IPS DF 4.7 (cell line): ENCODE data around the gene NECTIN1.

Source experiments
- DNase-seq: peaks from one replicate; pipeline ENCODE4 v3.0.0-alpha.2; 2013; ENCODE audit warnings: low spot score; ENCODE audit errors: extremely low read depth

The NECTIN1 gene, protein sequence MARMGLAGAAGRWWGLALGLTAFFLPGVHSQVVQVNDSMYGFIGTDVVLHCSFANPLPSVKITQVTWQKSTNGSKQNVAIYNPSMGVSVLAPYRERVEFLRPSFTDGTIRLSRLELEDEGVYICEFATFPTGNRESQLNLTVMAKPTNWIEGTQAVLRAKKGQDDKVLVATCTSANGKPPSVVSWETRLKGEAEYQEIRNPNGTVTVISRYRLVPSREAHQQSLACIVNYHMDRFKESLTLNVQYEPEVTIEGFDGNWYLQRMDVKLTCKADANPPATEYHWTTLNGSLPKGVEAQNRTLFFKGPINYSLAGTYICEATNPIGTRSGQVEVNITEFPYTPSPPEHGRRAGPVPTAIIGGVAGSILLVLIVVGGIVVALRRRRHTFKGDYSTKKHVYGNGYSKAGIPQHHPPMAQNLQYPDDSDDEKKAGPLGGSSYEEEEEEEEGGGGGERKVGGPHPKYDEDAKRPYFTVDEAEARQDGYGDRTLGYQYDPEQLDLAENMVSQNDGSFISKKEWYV

DNA sequence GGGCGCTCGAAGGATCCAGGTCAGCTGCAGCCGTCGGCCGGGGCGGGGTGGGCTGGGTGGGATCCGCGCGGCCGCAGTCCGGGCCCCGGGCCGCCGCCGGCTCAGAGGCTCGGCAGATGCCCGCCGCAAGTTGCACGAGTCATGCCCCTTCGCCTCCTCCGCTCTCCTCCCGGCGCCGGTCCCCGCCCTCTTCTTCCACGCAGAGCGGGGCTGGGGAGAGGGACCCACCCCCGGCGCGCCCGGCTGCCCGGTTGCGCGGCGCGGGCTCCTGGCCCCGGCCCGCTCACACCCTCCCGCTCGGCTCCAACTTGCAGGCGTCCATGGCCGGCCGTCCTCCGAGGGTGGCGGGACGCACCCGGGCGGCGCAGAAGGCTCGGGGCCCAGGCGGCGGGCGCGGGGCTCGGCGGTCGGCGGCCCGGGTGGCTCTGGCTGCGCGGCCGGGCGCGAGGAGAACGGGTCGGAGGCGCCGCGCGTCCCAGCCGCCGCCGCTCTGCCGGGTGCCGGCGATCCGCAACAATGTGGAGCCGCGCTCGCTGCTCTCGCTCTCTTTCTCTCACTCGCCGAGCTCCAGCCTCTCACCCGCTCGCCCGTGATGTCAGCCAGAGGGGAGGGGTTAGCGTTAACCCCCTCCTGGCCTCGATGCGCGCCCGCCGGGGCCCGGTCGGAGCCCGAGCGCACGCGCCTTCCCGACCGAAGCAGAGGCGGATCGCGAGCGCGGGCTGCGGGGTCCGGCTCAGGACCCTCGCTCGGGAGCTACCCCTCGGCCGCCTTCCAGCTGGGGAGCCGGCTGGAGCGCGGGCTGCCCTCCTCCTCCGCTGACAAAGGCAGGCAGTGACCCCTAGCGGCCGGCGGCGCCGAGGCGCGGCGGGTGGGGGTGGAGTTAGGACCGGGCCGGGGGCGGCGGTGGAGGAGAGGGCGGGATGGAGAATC is at the start of gene NECTIN1:
NECTIN1 (minus strand) TSS at position 550 of the 930 bp plus-strand sequence. CDS start 647 bp downstream, outside the sequence.
- DNase-seq = no peak

DNA sequence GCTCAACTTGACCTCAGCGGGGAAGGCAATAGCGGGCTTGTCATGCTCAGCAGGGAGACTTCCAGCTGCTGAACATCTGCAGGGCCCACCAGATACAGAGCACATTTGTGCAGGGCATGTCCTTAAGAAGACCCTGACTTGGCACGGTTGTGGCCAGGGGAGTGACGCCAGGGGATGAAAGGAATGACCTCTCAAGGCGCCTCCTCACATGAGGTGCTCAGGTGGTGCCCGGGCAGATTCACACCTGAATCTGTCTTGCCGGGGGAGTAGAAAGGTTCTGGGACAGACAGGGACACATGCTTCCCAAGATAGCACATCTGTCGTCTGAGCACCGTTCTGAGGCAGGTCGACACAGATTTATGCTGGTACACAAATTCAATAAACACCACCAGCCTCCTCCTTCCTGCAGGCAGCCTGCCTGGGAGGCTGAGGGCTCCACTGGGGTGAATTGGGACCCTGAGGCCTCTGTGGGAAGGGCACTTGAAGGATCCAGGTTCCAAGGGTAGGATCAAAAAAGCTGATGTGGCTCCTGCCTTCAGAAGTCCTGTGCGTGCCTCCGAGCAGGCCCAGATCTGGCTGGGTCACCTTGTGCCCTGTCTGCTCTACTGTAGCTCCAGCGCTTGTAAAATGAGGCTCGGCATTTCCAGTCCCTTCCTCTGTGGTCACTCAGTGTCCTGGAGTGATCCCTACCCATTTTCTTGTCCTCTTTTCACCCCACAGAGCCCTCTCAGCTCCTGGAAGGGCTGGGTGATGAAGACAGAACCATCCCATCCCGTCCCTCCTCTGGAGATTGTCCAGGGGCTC is 49.6 kb upstream of the NECTIN1 start:
- no peak for DNase-seq

DNA sequence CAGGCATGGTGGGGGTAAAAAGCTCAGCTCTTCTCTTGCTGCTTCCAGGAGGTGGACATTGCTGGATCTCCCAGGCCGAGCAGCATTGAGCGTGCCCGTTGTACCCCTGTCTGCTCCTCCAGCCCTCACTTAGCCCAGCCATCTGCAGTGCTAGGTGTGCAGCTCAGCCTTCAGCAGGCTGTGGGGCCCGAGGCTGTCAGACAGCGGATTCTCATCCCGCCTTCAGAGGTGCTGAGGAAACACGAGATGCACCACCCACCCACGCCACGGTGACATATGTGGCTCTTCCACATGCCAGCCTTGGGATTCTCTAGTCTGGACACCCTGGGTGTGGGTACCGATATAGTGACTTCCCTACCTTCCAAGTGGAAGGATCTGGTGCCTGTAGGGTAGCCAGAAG is 48.9 kb upstream of the NECTIN1 start:
- DNase-seq = no peak

DNA sequence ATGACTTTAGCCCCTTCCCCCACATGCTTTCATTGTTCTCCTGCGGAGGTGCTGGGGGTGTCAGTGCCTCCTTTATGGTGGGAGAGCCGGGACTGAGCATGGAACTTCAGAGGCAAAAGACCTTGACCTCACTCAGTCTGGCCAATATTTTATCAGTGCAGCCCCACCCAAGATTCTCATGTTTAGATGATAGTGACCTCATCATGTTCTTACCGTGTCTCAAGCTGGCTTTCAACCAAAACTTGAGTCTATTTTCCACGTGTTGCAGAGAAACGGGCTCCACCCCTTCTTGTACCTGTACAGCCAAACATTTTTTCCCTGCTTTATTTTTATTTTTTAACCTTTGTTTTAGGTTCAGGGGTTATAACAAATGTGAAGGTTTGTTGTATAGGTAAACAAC is 47.7 kb upstream of the NECTIN1 start:
- DNase-seq = no peak

DNA sequence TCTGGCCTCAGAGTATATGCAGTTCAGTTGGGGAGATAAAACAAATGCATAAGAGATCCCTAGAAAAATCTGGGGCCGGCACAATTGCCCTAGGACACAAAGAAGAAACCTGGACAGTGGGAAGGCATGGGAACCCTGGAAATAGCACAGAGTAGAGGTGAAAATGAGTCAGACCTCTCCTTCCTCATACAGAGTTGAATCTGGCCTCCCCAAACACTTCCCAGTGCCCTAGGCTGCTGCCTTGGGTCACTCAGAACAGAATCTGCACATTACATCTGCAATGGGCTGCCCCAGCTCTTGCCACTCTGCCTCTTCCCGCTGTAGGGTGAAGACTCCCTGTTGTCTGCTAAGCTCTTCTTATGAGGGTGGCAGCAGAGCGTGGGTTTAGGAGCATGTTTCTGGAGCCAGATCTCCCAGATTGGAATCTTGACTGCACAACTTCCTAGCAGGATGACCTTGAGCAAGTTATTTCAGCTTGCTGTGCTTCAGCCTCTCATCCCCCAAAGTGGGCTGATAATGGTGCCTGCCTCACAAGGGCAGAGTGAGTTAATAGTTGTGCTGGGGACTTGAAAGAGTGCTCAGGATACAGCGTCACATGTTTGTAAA is 47.1 kb upstream of the NECTIN1 start:
- no peak for DNase-seq

DNA sequence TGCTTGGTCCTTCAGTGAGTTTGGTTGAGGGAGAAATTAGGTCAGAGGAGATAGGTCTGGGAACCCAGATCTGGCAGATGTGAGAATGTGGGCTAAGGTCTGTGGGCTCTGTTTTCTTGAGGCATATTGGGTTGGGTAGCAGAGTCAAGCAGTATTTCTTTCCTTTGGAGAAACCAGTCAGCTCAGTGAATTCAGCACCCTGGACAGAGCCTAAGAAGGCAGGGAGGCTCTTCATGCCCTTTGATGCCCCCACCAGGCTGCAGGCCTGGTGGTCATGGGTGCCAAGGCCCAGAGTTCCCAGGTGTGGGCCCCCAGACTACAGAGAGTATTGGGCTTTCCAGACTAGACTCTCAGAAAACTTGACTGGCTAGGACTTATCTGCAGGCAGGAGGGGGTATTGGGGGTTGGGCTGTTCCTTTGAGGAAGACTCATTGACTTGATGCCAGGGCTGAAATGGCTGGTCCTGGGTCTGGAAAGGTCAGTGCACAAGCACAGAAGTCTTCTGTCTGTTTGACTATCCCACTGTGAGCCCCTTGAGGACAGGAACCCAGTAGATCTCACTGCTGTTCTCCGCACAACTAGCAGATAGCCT is 45.3 kb upstream of the NECTIN1 start:
- no peak for DNase-seq

DNA sequence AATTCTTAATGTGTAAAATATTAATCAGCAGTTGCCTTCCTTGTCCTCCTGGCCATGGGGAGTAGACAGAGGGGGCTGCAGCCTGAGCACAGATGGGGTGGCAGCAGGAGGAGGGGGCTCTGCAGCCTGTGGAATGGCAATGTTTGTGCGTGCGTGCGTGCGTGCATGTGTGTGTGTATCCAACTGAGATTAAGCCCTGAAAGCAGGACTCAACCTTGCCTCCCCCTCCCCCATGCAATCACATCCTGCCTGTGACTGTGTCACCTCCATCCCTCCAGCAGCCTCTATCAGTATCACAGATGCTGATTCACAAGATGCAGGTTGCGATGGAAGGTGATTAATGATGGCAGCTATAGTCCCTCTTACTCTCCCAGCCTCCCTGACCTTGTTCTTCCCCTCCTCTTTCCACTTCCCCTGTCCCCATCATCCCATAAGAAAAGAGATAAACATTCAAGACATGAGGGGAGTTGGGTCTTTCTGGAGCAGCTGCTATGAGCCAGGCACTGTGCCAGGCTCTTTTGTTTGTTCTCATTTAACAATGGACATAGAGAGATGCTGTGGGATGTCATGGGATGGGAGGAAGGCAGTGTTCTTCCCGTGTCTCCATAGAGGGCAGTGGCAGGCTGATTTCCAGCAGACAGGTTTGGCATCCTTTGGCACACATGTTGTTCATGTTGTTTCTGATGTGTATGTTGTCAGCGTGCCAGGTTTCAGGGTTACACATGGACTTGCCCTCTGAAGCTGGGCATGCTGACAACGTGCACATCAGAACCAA is 43.8 kb upstream of the NECTIN1 start:
- DNase-seq = no peak

DNA sequence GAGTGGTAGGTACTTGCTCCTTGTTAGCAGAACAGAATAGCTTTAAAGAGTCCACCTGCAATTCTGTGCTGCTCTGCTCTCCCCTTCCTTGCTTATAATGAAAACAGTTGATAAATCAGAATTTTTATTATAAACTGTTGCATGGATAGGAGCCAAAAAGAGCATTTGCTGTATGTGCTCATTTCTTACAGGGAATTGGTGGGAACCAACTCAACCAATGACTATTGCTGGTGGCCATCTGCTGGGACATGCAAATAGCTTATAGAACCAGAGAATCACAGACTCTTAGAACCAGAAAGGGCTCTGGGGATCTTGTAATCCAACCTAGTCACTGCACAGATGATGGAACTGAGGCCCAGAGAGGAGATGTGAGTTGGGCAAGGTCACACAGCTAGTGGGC is 43.1 kb upstream of the NECTIN1 start:
- DNase-seq = no peak

DNA sequence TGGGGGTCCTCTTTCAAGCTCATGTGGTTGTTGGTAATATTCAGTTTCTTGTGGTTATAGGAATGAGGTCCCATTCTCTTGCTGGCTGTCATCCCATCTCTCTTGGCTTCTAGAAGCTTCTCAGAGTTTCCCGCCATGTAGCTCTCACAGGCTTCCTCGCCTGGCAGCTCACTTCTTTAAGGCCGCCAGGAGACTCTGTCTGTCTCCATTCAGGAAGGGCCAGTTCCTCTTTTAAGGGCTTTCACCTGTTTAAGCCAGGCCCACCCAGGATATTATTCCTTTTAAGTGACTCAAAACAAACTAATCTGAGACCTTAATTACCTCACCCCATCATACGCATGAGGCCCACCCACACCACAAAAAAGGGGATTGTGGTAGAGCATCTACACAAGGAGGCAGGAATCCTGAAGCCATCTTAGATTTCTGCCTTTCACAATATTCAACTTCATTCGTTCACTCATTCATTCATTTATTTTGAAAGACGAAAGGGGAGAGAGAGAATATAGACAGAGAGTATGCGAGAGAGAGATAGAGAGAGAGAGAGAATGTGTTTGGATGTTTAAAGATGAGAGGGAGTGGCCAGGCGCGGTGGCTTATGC is 42.3 kb upstream of the NECTIN1 start:
- no peak for DNase-seq

DNA sequence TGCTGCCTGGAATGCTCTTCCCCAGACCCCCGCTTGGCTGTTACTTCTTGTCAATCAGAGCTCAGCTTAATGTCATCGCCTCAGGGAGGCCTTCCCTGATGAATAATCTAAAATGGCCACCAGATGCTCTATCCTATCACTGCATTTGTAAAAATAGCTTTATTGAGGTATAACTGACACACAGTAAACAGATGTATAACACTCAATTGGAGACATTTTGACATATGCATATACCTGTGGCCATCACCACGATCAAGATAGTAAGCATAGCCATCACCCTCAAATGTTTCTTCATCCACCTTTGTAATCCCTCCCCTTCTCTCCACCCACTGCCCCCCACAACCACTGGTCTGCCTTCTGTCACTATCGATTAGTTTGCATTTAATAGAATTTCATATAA is 36.6 kb upstream of the NECTIN1 start:
- DNase-seq = no peak

DNA sequence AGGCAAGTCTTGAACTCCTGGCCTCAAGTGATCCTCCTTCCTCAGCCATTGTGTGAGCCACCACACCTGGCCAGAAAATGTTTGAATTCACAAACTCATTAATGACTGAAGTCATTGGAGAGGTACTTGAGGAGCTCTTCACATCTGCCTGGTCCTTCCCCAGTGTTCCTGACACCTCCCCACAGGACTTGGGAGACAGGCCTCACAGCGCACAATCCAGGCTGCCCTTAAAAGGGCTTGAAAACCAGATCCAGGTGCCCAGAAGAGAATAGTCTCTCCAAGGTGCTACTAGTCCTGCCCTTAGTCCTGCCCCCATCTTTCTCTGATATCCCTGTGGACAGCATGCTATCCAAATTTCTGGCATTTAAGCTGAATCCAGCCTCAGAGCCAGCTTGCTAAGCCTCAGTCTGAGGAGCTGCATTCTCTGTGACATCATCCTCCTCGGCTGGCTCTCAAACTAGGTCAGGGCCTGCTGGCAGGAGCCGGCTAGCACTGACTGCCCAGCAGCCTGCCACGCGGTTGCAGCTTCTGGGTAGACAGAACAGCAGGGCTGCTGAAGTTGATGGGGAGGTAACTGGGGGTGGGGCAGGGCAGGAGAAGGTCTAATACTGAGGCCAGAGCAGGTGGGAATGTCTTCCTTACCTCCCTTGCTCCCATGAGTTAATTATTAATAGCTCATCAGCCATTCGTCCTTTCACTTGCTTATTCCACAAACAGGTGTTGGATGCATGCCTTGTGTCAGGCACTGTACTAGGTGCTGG is 35.3 kb upstream of the NECTIN1 start:
- DNase-seq = no peak

DNA sequence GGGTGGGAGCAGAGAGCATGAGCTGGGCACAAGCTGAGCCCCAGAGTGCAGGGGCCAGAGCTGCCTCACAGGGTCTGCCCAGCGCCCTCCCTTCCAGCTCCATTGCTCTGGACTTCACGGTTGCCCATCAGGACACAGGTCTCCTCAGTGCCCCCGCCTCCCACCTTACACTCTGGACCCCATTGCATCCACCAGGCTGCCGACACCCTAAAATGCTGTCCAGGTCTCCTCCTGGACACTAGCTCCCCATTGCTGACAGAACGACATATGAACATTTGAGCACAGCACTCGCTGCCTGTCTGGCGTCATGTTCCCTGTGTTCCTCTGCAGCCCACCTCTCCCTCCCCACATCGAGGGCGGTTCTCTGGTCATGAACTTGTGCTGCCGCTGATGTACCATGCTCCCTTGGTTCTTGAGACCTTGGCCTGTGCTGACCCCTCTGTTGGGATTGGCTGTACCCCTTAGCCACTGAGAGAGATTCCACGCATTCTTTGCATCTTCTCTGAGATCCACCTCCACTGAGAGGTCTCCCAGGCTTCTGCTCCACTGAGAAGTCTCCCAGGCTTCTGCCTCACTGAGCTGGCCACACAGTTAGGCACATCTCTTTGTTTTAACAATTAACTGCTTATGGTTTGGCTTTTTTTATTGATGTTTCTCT is 34.2 kb upstream of the NECTIN1 start:
- DNase-seq = no peak

DNA sequence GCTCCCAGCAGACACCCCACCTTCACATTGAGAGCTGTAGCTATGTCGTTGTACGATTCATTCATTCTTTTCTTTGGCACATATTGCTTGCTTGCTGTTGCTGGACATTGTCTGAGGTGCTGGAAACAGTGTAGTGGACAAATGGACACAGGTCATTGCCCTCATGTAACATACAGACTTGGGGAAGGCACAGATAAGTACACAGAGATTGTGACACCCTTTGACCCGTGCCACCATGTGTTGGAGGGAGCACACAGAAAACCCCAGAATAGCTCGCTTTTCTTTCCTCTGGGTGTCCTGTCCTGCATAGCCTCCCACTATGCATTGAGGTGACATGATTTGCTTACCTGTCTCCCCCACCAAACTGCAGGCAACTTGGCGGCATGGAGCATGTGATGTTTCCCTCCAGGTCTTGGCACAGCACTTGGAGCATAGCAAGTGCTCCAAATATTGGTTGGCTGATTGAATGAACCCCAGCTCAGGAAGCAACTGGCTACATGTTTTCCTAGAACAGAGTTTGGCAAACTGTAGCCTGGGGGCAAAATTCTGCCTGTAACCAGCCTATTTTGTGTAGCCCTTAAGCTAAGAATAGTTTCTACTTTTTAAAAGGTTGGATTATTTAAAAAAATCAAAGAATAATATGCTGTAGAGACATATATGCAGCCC is 30.9 kb upstream of the NECTIN1 start:
- no peak for DNase-seq

DNA sequence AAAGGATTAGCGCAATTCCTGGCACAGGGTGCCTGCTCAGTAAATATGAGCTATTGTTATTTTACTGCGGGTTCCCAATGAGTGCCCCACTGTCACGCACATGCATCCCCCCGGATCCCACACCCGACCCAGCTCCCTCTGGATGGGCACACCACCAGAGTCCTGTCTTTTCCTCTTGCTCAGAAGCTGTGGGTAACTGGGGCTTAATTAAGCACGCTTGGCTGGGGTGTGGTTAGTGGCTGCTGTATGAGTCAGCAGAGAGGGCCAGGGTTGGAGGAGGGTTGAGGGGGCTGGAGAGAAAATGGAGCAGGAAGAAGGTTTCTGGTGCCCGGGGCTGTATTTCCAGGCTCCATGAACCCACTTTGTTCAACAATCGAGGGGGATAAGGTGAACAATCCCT is 30.3 kb upstream of the NECTIN1 start:
- no peak for DNase-seq

DNA sequence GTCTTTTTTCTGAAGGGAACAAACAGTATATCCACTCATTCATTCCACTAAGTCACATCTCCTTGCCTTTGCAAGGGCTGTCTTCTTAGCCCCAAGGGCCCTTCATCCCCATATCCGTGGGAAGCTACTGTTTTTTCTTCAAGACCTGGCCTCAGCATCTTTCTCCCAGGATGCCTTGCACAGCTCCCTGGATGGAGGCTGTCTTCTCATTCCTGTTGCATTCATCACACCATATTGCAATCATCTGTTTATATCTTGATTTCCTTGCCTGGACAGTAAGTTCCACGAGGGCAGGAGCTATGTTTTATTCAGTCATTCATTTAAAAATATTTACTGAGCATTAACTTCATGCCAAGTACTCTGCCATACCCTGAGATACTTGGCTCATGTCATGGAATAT is 29.3 kb upstream of the NECTIN1 start:
- DNase-seq = no peak

DNA sequence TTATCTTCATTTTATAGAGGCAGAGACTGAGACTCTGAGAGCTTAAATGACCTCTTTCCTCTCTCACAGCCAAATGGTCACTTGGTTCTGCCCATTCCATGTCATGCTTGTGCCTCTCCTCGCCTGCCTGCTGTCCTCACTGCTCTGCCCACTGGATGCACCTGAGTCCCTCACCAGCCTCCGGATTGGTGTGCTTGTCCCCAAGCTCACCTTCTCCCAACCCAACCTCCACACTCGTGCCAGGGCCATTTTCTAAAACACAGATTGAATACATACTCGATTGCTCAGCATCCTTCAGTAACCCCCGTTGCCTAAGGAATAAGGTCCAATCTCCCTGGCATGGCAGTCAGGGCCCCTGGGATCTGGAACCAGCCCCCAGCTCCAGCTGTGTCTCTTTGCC is 28.4 kb upstream of the NECTIN1 start:
- no peak for DNase-seq

DNA sequence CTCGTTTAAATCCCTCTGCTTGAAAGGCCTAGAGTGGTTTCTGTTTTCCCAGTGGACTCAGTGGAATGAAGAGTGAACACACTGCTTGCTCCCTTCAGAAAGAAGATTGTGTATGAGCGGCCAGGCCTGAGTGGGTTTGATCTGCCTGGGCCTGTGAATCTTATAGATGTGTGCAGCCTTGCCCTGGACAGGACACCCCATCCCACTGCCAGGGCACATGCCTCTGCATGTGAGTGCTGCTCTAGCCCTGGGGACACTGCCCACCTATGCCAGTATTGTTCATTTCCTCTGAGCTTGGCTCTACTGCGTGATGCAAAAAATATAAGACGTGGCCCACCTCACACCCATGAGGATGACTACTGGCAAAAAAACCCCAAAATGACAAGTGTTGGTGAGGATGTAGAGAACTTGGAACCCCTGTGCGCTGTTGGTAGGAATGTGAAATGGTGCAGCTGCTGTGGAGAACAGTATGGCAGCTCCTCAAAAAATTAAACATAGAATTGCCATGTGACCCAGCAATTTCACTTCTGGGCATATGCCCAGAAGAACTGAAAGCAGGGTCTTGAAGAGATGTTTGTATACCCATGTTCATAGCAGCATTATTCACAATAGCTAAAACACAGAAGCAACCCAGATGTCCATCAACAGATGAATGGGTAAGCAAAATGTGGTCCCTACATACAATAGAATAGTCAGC is 27.3 kb upstream of the NECTIN1 start:
- DNase-seq = no peak
